Measurements from ENCODE around the gene KLF7. TPM values are rescaled to one million over a fixed set of nuclear protein-coding genes. Genes with fewer than 3 reads are reported as not detected.

KLF7 gene
- 87.0 TPM for total RNA-seq

DNA sequence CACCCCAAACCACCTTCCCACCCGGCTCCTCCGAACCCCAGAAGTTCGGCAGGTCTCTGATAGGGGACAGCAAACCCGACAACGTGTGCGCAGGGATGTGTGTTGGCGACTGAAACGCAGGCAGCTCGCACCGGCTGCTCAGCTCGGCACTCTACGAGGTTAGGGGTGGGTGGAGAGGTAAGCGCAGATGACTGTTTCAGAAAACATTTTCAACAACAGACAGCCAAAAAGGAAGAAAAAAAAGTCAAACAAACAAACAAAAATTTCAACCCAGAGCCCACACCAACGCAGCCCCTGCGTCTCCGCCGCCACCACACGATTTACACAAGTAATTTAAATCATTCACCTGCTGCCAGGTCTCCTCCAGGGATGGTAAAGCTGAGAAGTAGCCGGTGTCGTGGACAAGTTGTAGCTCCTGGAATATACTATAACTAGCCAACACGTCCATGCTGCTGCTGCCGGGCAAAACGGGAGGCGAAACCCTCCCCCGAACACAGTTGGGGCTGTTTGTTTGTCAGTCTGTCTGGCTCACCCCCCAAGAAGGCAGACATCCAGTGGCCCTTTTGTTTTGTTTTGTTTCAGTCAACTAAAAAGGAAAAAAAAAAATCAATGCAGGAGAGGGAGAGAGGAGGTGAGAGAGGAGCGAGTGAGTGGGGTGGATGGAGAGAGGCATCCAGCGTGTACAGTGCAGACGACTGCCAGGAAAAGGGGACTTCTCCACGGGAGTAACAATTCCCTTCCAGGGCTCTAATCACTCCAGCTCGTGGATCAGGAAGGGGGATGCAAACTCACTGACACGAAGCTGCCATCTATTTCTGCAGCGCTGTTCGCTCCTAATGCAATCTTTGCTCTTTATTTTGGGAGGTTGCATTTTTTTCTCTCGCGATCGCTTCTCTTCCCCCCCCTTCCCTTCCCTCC lies at the start of gene KLF7:
Gene KLF7, minus strand, starts transcription at position 828 of the 918 bp plus-strand sequence. Its CDS starts 380 bp downstream, at position 448.

Small RNA genes within 50 kb of the gene (small RNA-seq; reads per million reads assigned to genes)
- gene MIR2355 (ENCODE audit: low replicate concordance) = 2.8 reads per million, percentile 83 among the genes with 10 or more reads in this experiment
- not detected for gene MIR7845 (ENCODE audit: low replicate concordance)

Other genes with a start within 250 kb of the KLF7 start
- gene CPO, start 226.4 kb downstream of the KLF7 start, total RNA-seq = not detected